PC-3 (cell line): ENCODE data around the gene LRRC7. TPM values are rescaled to one million over a fixed set of nuclear protein-coding genes. Genes with fewer than 3 reads are reported as not detected.

Source experiments
- ATAC-seq: fragments of 200-7000 bp; cut with Tn5 transposase; 2 replicates; pipeline ENCODE4 v1.9.1; 2020; ENCODE audit warnings: mild to moderate bottlenecking, moderate library complexity
- BruUV-seq: library from RNA; stranded (reverse); fragments of 400-500 nt; replicated peaks from 2 replicates; lab custom pipeline; 2021; lab: Mats Ljungman, UMichigan
- CTCF ChIA-PET: fragments of 300-600 bp; sonication (Branson Sonifier 250); formaldehyde crosslinking; loops from one replicate; lab custom pipeline; 2022; ENCODE audit warnings: antibody characterized with exemption; lab: Charles Lee
- POLR2A ChIA-PET: fragments of 300-600 bp; sonication (Branson Sonifier 250); formaldehyde crosslinking; loops from one replicate; lab custom pipeline; 2022; ENCODE audit warnings: antibody characterized with exemption; ENCODE audit not compliant: unreplicated experiment; lab: Charles Lee
- DNase-seq: peaks from one replicate; pipeline ENCODE4 v3.0.0-alpha.2; 2015
- H2AFZ ChIP-seq: fragments of 300-600 bp; sonication (generic); 2 replicates; pipeline ENCODE4 v1.6.0; 2016; ENCODE audit warnings: antibody characterized with exemption, low read length
- H3F3A ChIP-seq: fragments of 300-600 bp; sonication (generic); one replicate; pipeline ENCODE4 v1.6.0; 2017; ENCODE audit warnings: antibody characterized with exemption, low read length, control low read depth, mild to moderate bottlenecking; ENCODE audit not compliant: unreplicated experiment
- H3K27ac ChIP-seq: fragments of 300-600 bp; sonication (generic); 2 replicates; pipeline ENCODE4 v1.5.1; 2016; ENCODE audit warnings: mild to moderate bottlenecking, low read length
- H3K27me3 ChIP-seq: fragments of 300-600 bp; sonication (generic); 2 replicates; pipeline ENCODE4 v1.6.1; 2016; ENCODE audit warnings: low read length, mixed read lengths
- H3K36me3 ChIP-seq: fragments of 300-600 bp; sonication (generic); 2 replicates; pipeline ENCODE4 v1.6.1; 2016; ENCODE audit warnings: low read depth, mixed run types, low read length, mixed read lengths
- H3K4me1 ChIP-seq: fragments of 300-600 bp; sonication (generic); 2 replicates; pipeline ENCODE4 v1.5.1; 2016; ENCODE audit warnings: low read length; ENCODE audit not compliant: insufficient read depth
- H3K4me2 ChIP-seq: fragments of 300-600 bp; sonication (generic); 2 replicates; pipeline ENCODE4 v1.6.0; 2016; ENCODE audit warnings: low read length
- H3K4me3 ChIP-seq: fragments of 300-600 bp; sonication (generic); 2 replicates; pipeline ENCODE4 v1.5.1; 2016; ENCODE audit warnings: mild to moderate bottlenecking, low read length, mixed read lengths
- H3K79me2 ChIP-seq: fragments of 300-600 bp; sonication (generic); 2 replicates; pipeline ENCODE4 v1.6.1; 2017; ENCODE audit warnings: low read length, mixed read lengths
- H3K9ac ChIP-seq: fragments of 300-600 bp; sonication (generic); 2 replicates; pipeline ENCODE4 v1.6.0; 2016; ENCODE audit warnings: mild to moderate bottlenecking, low read length
- H3K9me2 ChIP-seq: fragments of 300-600 bp; sonication (generic); replicated peaks from 2 replicates; pipeline ENCODE4 v1.6.1; 2016; ENCODE audit warnings: mixed run types, low read length, mixed read lengths
- H3K9me3 ChIP-seq: fragments of 300-600 bp; sonication (generic); 2 replicates; pipeline ENCODE4 v1.6.1; 2016; ENCODE audit warnings: low read length, mixed read lengths
- H4K20me1 ChIP-seq: fragments of 300-600 bp; sonication (generic); 2 replicates; pipeline ENCODE4 v1.6.1; 2016; ENCODE audit warnings: low read length, mixed read lengths
- CTCF ChIP-seq: fragments of 300-600 bp; sonication (generic); conservative IDR thresholded peaks from 2 replicates; pipeline ENCODE4 v1.5.1; 2017; ENCODE audit warnings: antibody characterized with exemption, low read depth, mild to moderate bottlenecking, low read length
- EZH2 ChIP-seq: fragments of 300-600 bp; sonication (generic); IDR thresholded peaks from one replicate; pipeline ENCODE4 v1.6.1; 2017; ENCODE audit warnings: antibody characterized with exemption, mild to moderate bottlenecking, low read length; ENCODE audit not compliant: unreplicated experiment
- EZH2phosphoT487 ChIP-seq: fragments of 300-600 bp; sonication (generic); IDR thresholded peaks from 2 replicates; pipeline ENCODE4 v1.6.1; 2018; ENCODE audit warnings: mild to moderate bottlenecking, antibody characterized with exemption, low read length, borderline replicate concordance
- intact Hi-C: fragments of 100-400 bp; cut with micrococcal nuclease; formaldehyde crosslinking; loops from 2 replicates; pipeline ENCODE4 v1.9.0; 2023
- total RNA-seq: library from RNA; depleted of rRNA; stranded (reverse); fragments of >200 nt; gene quantifications from 2 replicates; pipeline ENCODE4 v1.2.3, GENCODE V29; 2014

The LRRC7 gene
- total RNA-seq, 1 experiment from 2014 or later, result 0.04 TPM

GRCh38 chr1:70090875-70091274, 523.2 kb downstream of the LRRC7 start:
- peak; percentile 97 for ATAC-seq
- H3K27ac ChIP-seq, result no peak overlapping the region
- H3K9ac ChIP-seq, result no peak overlapping the region
- ChIA-PET CTCF (no interaction called here), POLR2A (interaction anchor here (0.6 kb wide), 1 partner anchor 17 kb away, joined by 7 read pairs; no protein-coding TSS in a partner anchor)
- H3K27me3 ChIP-seq, result no peaks in the 10 kb centered on the region
- H4K20me1 ChIP-seq, result no peaks in the 10 kb centered on the region
- H3F3A ChIP-seq, result no peaks in the 10 kb centered on the region
- peak overlapping the region; percentile 38; the same call in 1 of the 2 replicates for H3K4me2 ChIP-seq
- H3K79me2 ChIP-seq, result no peaks in the 10 kb centered on the region
- H3K9me2 ChIP-seq, result no peaks in the 10 kb centered on the region
- H3K36me3 ChIP-seq, result no peaks in the 10 kb centered on the region
- H3K9me3 ChIP-seq, result no peaks in the 10 kb centered on the region
- TF ChIP-seq EZH2phosphoT487 (no peak), EZH2 (no peak), CTCF (no peak)
- no peak overlapping the region for H3K4me3 ChIP-seq
- peak overlapping the region; percentile 43; the same call in 1 of the 2 replicates for H2AFZ ChIP-seq
- BruUV-seq, result no TSS peak
- intact Hi-C loops, result loop anchor here (1.0 kb wide), 1 partner anchor 47 kb away; no protein-coding TSS in a partner anchor
- peaks cover 18% of the 10 kb centered on the region for H3K4me1 ChIP-seq
- peak; percentile 83 for DNase-seq

DNA sequence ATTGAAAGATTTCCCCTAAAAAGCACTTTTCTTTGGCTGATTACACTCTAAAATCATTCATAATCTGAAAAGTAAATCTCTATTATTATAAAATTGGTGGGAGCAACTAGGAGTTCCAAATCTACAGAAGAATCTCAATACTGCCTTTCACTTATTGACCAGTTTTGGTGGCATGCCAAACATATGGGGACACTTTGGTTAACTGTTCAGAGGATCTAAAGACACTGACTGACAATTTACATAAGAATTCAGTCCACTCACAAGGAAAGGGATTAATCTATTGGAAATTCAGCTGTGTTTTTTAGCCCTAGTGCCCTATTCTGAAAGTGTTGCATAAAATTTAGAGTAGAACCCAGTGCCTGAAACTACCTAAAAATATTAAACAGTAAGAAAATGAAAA, 524.1 kb downstream of the LRRC7 start:
- Histone ChIP-seq H3K4me2 (no peak overlapping the region), H3K4me3 (no peak overlapping the region), H3K9me2 (no peaks in the 10 kb centered on the region), H3K4me1 (peaks cover 18% of the 10 kb centered on the region), H3K27me3 (no peaks in the 10 kb centered on the region), H3K27ac (no peak overlapping the region), H3K36me3 (no peaks in the 10 kb centered on the region), H3K9ac (no peak overlapping the region), H3F3A (no peaks in the 10 kb centered on the region), H4K20me1 (no peaks in the 10 kb centered on the region), H2AFZ (no peak overlapping the region), H3K79me2 (no peaks in the 10 kb centered on the region), H3K9me3 (no peaks in the 10 kb centered on the region)
- DNase-seq (no peak), ATAC-seq (no peak)
- TF ChIP-seq EZH2phosphoT487, result no peak
- intact Hi-C loops, result loop anchor here (1.0 kb wide), 1 partner anchor 48 kb away; no protein-coding TSS in a partner anchor
- ChIA-PET CTCF (no interaction called here), POLR2A (no interaction called here)
- no TSS peak for BruUV-seq

DNA sequence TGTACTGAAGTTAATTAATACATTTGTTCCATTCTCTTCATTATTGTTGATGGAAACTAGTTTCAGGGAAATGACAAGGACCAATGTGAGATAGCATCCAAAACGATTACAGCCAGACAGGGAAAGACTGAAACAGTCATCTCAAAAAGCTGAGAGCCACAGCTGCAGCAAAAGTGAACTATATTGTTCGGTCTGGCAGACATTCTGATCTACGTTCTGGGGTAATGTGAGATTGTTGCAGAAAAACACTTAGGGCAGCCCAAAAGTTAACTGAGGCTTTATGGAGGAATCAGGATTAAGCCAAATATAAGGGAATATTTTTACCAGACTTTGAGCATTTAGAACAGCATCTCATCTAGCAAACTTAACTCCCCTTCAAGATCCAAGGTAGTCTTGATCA, 524.8 kb downstream of the LRRC7 start:
- DNase-seq, result no peak
- no peak for TF ChIP-seq EZH2phosphoT487
- no peak for TF ChIP-seq EZH2
- TF ChIP-seq CTCF, result no peak
- Histone ChIP-seq H3K79me2 (no peaks in the 10 kb centered on the region), H3K4me1 (peaks cover 18% of the 10 kb centered on the region), H3K9ac (no peak overlapping the region), H2AFZ (no peak overlapping the region), H3K9me2 (no peaks in the 10 kb centered on the region), H3K36me3 (no peaks in the 10 kb centered on the region), H3K27me3 (no peaks in the 10 kb centered on the region), H3K27ac (no peak overlapping the region), H3K9me3 (no peaks in the 10 kb centered on the region), H3K4me3 (no peak overlapping the region), H3F3A (no peaks in the 10 kb centered on the region), H4K20me1 (no peaks in the 10 kb centered on the region), H3K4me2 (no peak overlapping the region)
- ChIA-PET CTCF (no interaction called here), POLR2A (no interaction called here)
- BruUV-seq, result no TSS peak
- no peak for ATAC-seq
- intact Hi-C loops, result no loop called here
